Stimulated activated CD8-positive, alpha-beta memory T cell treated with anti-CD3 and anti-CD28 coated beads, Interleukin-4, amount 100 ng/mL, for 1 hour (primary cell): ENCODE data around the gene FAM234A.

Experiments
- DNase-seq, 2 donors: peaks; one replicate each; pipeline ENCODE4 v3.0.0-alpha.2; 2020; ENCODE audit warnings: low read depth in 2 of 2, low spot score in 1 of 2

The FAM234A gene

DNA sequence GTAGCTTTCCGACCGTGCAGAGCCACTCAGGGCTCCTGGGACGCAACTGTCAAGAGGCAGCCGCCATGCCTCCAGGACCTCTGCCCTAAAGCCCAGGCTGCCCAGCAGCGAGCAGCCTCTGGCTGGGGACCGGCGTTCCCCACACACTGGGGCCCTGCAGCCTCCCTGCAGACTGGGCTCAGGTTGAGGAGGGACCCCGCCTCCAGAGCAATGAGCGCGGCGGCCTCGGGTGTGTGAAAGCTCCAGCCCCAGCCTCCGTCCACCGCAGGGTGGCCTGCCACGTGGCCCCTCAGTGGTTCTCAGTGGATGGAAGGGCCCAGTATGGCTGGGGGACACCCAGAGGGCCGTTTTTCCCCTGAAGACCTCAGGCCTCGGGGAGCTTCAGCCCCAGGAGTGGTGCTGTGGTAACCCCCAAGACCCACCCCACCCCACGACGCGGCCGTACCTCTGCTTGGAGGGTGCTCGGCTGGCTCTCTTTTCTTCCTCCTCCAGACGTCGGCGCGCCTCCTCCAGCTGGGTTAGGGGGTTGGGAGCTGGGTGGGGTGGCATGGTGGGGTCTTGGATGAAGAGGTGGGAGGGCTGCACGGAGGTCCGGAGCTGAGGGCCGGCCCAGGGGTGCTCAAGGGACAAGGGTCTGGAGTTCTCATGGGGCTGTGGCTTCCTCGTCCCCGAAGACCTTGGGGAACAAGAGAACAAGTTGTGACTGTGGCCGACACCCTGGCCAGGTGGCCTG is 58.6 kb downstream of the FAM234A start:
- DNase-seq, result no peak

DNA sequence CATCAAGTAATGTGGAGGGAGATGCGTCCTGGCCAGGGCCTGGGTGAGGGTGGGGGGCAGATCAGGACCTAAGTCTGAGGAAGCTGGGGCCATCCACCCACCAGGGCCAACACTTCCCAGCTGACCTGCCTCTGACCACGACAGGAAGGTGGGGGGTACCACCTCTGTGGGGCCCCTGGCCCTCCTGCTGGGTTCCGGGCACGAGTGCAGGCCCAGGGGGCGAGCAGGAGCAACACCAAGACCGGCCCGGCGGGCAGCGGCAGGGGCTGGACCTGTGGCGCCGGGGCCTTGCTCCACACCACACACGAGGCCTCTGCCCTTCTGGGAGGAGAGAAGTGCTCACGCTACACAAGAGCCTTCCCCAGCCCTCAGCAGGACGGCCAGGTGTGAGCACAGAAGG is 61.7 kb downstream of the FAM234A start:
- DNase-seq, result no peak

DNA sequence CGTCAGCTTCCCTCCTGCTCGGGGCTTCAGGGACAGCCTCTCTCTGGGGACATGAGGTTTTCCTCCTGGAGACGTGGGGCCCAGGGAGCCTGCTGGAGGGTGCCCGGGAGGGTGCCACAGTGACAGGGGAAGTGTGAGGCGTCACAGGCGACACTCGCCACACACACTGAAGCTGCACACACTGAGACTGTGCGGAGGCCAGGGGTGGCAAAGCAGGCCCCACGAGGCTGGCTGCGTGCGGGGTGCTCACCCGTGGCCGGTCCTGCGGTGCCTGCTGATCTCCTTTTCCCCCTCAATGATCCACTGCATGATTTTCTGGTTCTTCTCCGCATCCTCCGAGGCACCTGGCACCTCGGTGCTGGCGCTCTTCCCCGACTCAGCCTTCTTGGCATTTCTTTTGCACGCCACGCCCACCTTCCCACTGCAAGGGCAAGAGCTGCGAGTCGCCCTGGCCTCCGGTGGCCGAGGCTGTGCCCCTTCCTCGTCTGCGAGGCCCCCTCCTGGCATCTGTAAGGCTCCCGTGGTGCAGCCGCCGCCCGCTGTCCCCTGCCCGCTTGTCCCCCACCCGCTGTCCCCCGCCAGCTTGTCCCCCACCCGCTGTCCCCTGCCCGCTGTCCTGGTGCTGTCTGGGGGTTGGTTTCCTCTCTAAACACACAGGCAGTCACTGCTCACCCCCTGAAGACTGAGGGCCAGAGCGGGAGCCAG is 62.3 kb downstream of the FAM234A start:
- DNase-seq, result no peak

DNA sequence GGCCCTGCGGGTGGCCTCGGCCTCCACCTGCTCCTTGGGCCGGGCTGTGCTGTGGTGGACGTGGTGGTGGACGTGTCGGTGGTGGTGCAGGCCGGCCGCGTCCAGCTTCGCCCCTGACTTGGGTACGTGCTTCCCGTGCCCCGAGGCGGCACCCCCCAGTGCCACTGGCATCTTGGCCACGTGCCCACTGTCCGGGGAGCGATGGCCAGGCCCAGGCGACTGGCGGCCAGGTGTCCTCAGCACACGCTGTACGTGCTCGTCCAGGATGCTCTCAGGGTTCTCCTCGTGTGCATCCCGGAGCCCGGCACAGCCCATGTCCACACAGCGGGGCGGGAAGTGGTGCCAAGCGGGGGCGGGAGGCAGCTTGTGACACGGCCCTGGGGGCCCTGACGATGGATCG is 63.2 kb downstream of the FAM234A start:
- no peak for DNase-seq

DNA sequence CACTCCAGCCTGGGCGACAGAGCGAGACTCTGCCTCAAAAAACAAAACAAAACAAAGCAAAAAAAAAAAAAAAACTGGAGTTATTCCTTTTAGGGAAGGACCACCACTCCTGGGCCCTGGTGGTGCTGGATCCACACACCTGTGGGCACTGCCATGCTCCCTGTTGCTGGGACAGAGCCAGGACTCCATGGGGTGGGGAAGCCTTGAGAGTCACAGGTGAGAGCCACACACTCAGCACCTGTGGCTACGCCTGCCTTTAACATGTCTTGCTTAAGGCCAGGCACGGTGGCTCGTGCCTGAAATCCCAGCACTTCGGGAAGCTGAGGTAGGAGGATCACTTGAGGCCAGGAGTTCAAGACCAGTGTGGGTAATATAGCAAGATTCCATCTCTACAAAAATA is 66.6 kb downstream of the FAM234A start:
- DNase-seq, result no peak

DNA sequence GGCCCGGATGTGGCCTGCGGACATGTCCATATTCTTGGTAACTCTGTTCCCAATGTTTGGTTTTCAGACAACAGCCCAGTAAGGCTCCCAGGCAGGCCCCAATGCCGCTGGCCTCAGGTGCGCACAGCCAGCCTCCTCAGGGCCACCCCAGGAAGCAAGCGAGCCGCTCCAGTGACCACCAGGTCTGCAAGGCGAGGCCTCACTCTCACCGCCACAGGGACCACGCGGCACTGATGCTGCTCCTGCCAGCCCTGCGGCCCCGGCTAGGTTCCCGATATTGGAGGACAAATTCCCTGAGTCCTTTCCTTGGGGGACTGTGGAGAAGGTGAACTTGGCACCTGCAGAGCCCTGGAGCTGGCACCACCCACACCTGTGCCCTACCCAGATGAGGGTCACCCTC is 67.3 kb downstream of the FAM234A start:
- no peak for DNase-seq

DNA sequence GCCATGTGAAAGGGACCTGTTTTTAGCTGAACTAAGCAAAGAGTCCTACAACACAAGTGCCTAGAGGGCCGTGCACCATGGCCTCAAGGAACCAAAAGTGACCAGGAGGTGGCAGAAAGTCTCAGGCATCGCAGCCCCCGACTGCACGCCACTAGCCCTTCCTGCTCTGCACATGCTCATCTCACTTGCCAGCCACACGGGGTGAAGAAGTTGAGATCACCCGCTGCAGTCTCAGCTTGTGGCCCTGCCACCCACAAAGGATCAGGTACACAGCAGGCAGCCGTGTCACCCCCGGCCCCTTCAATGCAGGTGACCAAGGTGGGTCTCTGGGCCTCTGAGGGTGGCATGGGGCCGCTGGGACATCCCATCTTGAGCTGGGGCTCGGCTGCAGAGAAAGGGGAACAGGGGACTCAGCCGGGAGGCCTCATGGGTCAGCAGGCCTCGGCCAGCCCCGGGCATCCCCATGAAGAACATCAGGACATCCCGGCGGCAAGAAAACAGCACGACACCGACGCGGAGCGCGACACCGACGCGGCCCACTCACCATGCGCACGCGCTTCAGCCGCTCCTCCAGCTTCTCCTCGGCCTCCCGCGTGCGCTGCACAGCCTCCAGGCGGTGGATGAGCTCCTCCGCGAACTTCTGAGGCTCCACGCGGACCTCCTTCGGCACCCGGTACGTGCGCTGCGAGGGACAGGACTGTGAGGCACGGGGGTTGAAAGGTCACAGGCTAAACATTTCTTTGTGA is 69.3 kb downstream of the FAM234A start:
- DNase-seq, result no peak

DNA sequence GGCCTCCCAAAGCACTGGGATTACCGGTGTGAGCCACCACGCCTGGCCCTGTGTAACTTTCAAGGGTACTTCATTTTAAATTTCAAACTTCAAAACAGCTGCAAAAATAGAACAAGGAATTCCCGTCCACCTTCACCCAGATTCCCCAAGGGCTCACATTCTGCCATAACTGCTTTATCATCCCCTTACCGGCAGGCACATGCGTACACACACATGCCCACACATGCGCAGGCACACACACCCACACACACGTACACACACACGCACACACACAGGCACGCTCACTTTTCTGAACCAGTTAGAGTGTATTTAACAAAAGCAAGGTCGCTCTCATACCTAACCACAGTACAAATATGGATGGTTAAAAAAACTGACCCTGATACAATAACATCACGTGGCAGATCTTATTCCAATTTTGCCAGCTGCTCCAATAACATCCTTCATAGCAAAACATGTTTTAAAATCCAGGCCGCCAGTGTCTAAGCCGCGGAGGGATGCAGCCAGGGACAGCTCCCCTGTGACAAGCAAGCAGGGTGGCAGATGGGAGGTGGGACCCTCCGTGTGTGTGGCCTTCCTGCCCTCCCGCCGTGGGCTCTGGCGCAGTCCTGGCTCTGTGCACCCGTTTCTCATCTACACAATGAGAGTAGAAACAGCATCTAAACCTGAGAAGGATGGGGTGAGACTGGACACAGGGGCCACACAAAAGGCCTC is 71.5 kb downstream of the FAM234A start:
- no peak for DNase-seq

DNA sequence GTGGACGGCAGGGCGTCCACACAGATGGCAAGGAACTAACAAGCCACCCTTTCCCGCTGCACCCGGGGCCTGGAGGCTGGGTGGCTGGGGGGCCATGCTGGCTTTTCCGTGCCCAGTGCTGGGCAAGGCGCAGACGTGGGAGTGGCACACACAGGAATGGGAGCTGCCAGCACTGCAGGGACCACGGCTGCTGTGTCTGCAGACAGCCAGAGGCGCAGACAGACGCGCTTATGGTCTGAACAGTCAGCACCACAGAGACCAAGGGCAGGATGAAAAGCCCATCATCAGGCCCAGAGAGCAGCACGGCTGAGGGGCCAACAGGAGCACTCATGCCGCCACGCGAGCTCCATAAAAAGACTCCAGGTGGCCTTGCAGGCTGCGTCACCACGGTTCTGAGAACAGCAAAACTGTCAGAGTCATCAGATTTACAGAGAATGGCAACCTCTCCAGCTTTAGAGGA is 72.3 kb downstream of the FAM234A start:
- DNase-seq, result no peak

DNA sequence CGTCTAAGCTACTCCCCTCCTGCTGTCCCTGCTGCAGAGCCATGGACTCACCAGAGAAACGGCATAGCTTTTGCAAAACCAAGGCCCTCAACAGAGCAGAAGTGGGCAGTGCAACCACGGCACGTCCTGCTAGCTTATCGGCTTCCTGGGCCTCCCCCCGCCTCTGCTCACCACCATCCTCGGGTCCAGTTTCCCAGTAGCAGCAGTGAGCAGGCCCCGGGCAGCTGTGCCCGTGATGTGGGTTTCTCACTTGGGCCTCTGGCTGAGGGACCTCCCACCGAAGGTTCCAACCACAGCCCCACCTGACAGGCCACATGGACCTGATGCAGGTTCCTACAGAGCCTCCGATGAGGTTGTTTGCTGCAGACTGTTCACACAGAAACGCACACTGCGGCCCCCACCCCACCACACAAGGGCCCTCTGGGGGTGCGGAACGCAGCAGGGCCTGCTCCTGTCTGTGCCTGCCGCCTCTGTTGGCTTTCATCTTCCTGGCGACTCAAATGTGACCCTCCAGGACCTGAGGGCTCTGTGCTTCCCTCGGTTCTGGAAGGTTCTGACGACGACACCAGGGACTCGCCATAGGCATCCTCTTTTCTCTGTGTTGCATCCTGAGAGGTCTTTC is 73.2 kb downstream of the FAM234A start:
- no peak for DNase-seq

DNA sequence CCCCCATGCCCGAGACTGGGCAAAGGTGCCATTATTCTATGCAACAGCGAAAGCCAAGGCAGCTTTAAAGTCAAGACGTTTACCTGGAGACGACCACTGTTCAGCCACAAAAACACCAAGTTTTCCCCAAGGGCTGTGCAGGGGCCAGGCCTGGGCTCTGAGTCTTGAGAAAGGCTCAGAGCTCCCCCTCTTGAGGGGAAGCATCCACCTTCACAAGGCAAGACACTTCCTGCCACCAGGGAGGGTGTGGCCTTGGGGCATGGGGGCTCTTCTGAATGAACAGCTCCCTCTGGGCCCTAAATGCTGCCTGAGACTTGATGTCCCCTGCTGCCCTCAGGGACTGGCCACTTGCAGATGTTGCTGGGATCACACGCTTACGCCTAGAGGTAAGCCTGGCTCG is 74.9 kb downstream of the FAM234A start:
- DNase-seq, result no peak

DNA sequence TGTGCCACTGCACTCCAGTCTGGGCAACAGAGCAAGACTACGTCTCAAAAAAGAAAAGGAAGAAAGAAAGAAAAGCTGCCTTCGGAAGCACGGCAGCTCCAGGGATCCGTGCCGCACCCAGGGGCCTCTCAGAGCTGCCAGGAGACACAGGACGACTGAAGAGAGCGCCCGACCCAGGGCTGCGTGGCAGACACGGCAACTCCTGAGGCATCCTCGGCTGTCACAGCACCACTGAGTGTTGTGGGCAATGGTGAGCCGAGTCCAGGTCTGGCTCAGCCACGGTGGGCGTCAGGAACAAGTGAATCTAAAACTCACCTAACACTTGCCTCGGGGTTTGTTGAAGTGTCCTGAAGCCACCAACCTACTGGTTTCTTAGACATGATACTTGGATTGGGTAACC is 77.1 kb downstream of the FAM234A start:
- DNase-seq, result no peak

DNA sequence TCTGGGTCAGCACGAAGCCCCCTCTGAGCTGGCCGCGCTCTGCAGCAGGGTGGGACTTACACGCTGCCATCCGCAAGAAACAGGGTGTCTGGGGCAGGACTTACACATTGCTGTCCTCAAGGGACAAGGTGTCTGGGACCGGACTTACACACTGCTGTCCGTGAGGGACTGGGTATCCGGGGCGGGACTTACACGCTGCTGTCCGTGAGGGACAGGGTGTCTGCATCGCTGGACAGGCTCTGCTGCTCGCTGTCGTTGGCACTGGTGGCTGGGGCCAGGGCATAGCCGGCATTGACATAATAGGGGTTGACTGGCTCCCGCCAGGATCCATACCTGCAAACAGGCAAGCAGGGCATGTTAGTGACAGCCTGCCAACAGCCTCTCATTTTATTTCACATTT is 79.7 kb downstream of the FAM234A start:
- no peak for DNase-seq

DNA sequence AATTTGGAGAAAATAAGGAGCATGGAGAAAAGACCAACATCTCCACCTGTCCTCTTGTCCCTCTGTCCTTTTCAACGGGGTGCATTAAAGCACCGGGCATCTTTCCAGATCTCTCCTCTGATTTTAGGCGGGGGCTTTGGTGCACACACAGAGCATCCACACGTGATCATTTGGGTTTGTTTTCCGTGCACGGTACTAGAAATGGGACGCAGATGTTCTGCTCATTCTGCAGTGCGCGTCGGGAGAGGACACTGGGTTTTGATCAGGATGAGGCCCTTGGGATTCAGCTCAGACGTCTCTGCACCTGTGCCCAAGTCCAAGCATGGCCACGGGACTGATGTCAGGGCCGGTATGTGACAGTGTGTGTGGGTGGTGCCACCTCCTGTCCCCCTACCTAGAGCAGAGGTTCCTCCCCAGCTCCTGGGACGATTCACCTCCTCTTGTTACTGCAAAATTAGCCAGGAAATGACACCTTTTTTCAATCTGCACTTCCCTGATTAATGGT is 80.2 kb downstream of the FAM234A start:
- no peak for DNase-seq
